MCF 10A (cell line): ENCODE measurements around the gene NGDN. TPM values are rescaled to one million over a fixed set of nuclear protein-coding genes. Genes with fewer than 3 reads are reported as not detected.

Experiments used
- BruUV-seq: library from RNA; stranded (reverse); fragments of 400-500 nt; replicated peaks from 2 replicates; lab custom pipeline; 2021; lab: Mats Ljungman, UMichigan
- CTCF ChIA-PET: fragments of 300-600 bp; sonication (Branson Sonifier 250); formaldehyde crosslinking; extraction: SDS; loops from one replicate; lab custom pipeline; 2021; ENCODE audit warnings: antibody characterized with exemption, inconsistent platforms; lab: Yijun Ruan, JAX
- POLR2A ChIA-PET: fragments of 300-600, 350-650 bp; sonication (Branson Sonifier 250); formaldehyde crosslinking; extraction: SDS; loops from one replicate; lab custom pipeline; 2020; ENCODE audit warnings: antibody characterized with exemption, inconsistent platforms; lab: Yijun Ruan, JAX
- DNase-seq: peaks from one replicate; pipeline ENCODE4 v3.0.0-alpha.2; 2018; ENCODE audit not compliant: unreplicated experiment
- H3K27ac Mint-ChIP-seq: one replicate; pipeline ENCODE4 v1.8.0; 2022; ENCODE audit warnings: mild to moderate bottlenecking, low read depth, mixed read lengths; ENCODE audit not compliant: unreplicated experiment
- H3K27me3 Mint-ChIP-seq: one replicate; pipeline ENCODE4 v1.8.0; 2022; ENCODE audit warnings: mixed read lengths; ENCODE audit not compliant: insufficient read depth, unreplicated experiment
- H3K36me3 Mint-ChIP-seq: one replicate; pipeline ENCODE4 v1.8.0; 2022; ENCODE audit warnings: mild to moderate bottlenecking, moderate library complexity, mixed read lengths; ENCODE audit not compliant: insufficient read depth, unreplicated experiment
- H3K4me1 Mint-ChIP-seq: one replicate; pipeline ENCODE4 v1.8.0; 2022; ENCODE audit warnings: mixed read lengths; ENCODE audit not compliant: insufficient read depth, unreplicated experiment
- H3K4me3 Mint-ChIP-seq: one replicate; pipeline ENCODE4 v1.8.0; 2022; ENCODE audit warnings: mild to moderate bottlenecking, moderate library complexity, mixed read lengths; ENCODE audit not compliant: unreplicated experiment
- H3K9me3 Mint-ChIP-seq: one replicate; pipeline ENCODE4 v1.8.0; 2022; ENCODE audit warnings: mixed read lengths; ENCODE audit not compliant: unreplicated experiment
- CTCF ChIP-seq: fragments of 200-600 bp; IDR thresholded peaks from one replicate; pipeline ENCODE4 v1.8.0; 2022; ENCODE audit warnings: antibody characterized with exemption, mild to moderate bottlenecking; ENCODE audit not compliant: unreplicated experiment
- intact Hi-C: fragments of 100-400 bp; cut with micrococcal nuclease; formaldehyde crosslinking; loops from 2 replicates; pipeline ENCODE4 v1.14.1; 2022
- total RNA-seq: library from RNA; stranded (reverse); gene quantifications from 2 replicates; pipeline ENCODE4 v1.2.3, GENCODE V29; 2022

NGDN gene
- total RNA-seq, 1 experiment from 2014 or later, result 46.8 TPM

GRCh38 chr14:23492618-23493272 is 23.2 kb downstream of the NGDN start:
- H3K27ac Mint-ChIP-seq, result no peak overlapping the region
- H3K9me3 Mint-ChIP-seq, result no peaks in the 10 kb centered on the region
- no peak for DNase-seq
- ChIA-PET CTCF (interaction anchor here (1.2 kb wide), 1 partner anchor 46 kb away, joined by 5 read pairs; no protein-coding TSS in a partner anchor), POLR2A (no interaction called here)
- no peak overlapping the region for H3K4me3 Mint-ChIP-seq
- peaks cover 20% of the 10 kb centered on the region for H3K36me3 Mint-ChIP-seq
- BruUV-seq, result no TSS peak
- no peak for TF ChIP-seq CTCF
- H3K4me1 Mint-ChIP-seq, result no peaks in the 10 kb centered on the region
- H3K27me3 Mint-ChIP-seq, result no peaks in the 10 kb centered on the region
- intact Hi-C loops, result no loop called here

- H3K4me3 Mint-ChIP-seq, result no peak overlapping the region
- POLR2A ChIA-PET, result no interaction called here
These were observed 24.7 kb downstream of the NGDN start for GRCh38 chr14:23494223-23494622.

GRCh38 chr14:23512156-23512555 is 42.7 kb downstream of the NGDN start:
- Mint-ChIP-seq H3K36me3 (no peaks in the 10 kb centered on the region), H3K9me3 (no peaks in the 10 kb centered on the region), H3K4me1 (no peaks in the 10 kb centered on the region), H3K4me3 (no peak overlapping the region), H3K27me3 (no peaks in the 10 kb centered on the region), H3K27ac (no peak overlapping the region)
- ChIA-PET POLR2A (no interaction called here), CTCF (interaction anchor here (0.5 to 0.9 kb wide), 2 partner anchors 28 to 217 kb away, joined by 3 to 4 read pairs; no protein-coding TSS in a partner anchor)
- no peak for DNase-seq
- TF ChIP-seq CTCF, result no peak
- intact Hi-C loops, result no loop called here
- BruUV-seq, result no TSS peak

More at GRCh38 chr14:23494223-23494622, 24.7 kb downstream of the NGDN start:
- H3K27me3 Mint-ChIP-seq, result no peaks in the 10 kb centered on the region
- CTCF ChIA-PET, result interaction anchor here (0.9 to 1.2 kb wide), 4 partner anchors 12 to 47 kb away, joined by 3 to 6 read pairs (median 4); no protein-coding TSS in a partner anchor
- TF ChIP-seq CTCF, result no peak
- H3K27ac Mint-ChIP-seq, result no peak overlapping the region
- intact Hi-C loops, result no loop called here
- no peaks in the 10 kb centered on the region for H3K4me1 Mint-ChIP-seq
- no peak for DNase-seq
- H3K9me3 Mint-ChIP-seq, result no peaks in the 10 kb centered on the region
- BruUV-seq, result no TSS peak
- peaks cover 12% of the 10 kb centered on the region for H3K36me3 Mint-ChIP-seq

GRCh38 chr14:23513005-23513817 is 43.7 kb downstream of the NGDN start:
- no peak for TF ChIP-seq CTCF
- Mint-ChIP-seq H3K36me3 (no peaks in the 10 kb centered on the region), H3K4me3 (no peak overlapping the region), H3K27ac (no peak overlapping the region), H3K4me1 (no peaks in the 10 kb centered on the region), H3K27me3 (no peaks in the 10 kb centered on the region), H3K9me3 (no peaks in the 10 kb centered on the region)
- BruUV-seq, result no TSS peak
- intact Hi-C loops, result no loop called here
- no peak for DNase-seq
- ChIA-PET POLR2A (no interaction called here), CTCF (interaction anchor here (0.5 kb wide), 1 partner anchor 390 kb away, joined by 4 read pairs; no protein-coding TSS in a partner anchor)
